ENCODE results near the gene TSBP1.
"Not testable (repeated sequence)": the region's sequence is repeated elsewhere in the genome, so short reads cannot be mapped to it uniquely, and the experiment has no call there.

Gene TSBP1

DNA sequence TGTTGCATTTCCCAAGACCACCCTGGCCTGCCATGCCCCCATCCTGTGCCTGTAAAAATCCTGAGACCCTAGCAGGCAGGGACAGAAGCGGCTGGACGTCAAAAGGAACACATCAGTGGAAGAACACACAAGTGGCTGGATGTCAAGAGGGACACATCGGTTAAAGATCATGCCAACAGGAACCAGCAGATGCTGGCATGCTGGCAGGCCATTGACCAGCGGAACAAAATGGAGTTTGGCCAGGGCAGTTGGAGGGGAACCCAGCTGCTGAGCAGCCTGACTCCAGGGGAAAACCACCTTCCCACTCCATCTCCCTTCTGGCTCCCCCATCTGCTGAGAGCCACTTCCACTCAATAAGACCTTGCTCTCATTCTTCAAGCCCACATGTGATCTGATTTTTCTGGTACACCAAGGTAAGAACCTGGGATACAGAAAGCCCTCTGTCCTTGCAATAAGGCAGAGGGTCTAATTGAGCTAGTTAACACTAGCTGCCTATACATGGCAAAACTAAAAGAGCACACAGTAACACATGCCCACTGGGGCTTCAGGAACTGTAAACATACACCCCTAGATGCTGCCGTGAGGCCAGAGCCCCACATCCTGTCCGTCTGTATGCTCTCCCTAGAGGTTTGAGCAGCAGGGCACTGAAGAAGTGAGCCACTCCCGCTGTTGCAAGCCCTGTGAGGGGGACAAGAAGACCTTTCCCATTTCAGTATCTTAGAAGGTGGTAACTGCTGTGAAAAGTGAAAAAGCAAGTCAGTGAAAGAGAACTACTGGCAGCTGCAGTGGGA lies 4.2 kb upstream of the TSBP1 start:
- DNase-seq (ENCODE audit: low read depth in 4 of 4, low spot score in 1 of 4): no peak

DNA sequence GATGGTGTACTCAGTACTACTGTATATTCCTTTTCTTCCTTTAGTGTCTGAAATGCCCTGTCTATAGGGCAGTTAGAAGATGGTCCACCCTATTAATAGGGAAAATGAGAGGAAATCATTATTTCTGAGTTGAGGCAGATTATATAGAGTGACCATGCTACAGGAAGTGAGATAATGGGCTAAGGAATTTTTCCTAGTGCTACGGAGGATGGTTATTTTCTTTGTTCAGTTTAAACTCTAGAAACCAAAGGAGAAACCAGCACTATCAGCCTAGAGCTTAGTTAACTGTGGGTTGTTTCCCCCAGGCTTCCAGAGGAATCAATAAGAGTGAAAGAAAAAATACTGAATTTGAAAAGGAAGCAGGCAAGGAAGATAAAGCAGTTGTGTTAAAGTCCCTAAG lies 474 bp downstream of the TSBP1 start:
- no peak for DNase-seq (ENCODE audit: low read depth in 4 of 4, low spot score in 1 of 4)

- DNase-seq (ENCODE audit: low read depth in 4 of 4, low spot score in 1 of 4): no peak
Measured at GRCh38 chr6:32370505-32370904, 1.2 kb downstream of the TSBP1 start.

- no peak for DNase-seq (ENCODE audit: low read depth in 4 of 4, low spot score in 1 of 4)
Measured at GRCh38 chr6:32369660-32370059, 2.0 kb downstream of the TSBP1 start.

- DNase-seq (ENCODE audit: low read depth in 4 of 4, low spot score in 1 of 4): no peak
Measured at GRCh38 chr6:32367644-32368043, 4.1 kb downstream of the TSBP1 start.

- not testable (repeated sequence) for DNase-seq (ENCODE audit: low read depth in 4 of 4, low spot score in 1 of 4)
Measured at GRCh38 chr6:32359225-32359624, 12.5 kb downstream of the TSBP1 start.

DNA sequence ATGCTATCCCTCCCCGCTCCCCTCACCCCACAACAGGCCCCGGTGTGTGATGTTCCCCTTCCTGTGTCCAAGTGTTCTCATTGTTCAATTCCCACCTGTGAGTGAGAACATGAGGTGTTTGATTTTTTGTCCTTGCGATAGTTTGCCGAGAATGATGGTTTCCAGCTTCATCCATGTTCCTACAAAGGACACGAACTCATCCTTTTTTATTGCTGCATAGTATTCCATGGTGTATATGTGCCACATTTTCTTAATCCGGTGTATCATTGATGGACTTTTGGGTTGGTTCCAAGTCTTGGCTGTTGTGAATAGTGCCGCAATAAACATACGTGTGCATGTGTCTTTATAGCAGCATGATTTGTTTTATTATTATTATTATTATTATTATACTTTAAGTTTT lies 13.2 kb downstream of the TSBP1 start:
- DNase-seq (ENCODE audit: low read depth in 4 of 4, low spot score in 1 of 4): not testable (repeated sequence)

- no peak for DNase-seq (ENCODE audit: low read depth in 4 of 4, low spot score in 1 of 4)
Measured at GRCh38 chr6:32355018-32355417, 16.7 kb downstream of the TSBP1 start.

DNA sequence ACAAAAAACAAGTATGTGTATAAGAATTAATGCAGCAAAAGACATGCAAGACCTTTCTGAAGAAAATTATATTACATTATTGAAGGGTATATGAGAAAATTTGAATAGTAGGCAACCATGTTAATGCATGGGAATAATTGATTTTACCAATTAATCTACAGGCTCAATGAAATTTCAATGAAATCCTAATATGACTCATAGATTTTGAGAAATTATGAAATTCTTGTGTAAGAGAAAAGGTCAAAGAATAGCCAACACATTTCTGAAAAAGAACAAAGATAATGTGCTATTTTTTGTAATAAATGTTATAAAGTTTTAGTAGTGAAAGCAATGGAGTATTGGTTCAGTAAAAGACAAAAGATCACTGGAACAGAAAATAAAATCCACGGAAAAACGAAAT lies 18.4 kb downstream of the TSBP1 start:
- DNase-seq (ENCODE audit: low read depth in 4 of 4, low spot score in 1 of 4): no peak

GRCh38 chr6:32340242-32340641 lies 31.5 kb downstream of the TSBP1 start:
- DNase-seq (ENCODE audit: low read depth in 4 of 4, low spot score in 1 of 4): no peak

DNA sequence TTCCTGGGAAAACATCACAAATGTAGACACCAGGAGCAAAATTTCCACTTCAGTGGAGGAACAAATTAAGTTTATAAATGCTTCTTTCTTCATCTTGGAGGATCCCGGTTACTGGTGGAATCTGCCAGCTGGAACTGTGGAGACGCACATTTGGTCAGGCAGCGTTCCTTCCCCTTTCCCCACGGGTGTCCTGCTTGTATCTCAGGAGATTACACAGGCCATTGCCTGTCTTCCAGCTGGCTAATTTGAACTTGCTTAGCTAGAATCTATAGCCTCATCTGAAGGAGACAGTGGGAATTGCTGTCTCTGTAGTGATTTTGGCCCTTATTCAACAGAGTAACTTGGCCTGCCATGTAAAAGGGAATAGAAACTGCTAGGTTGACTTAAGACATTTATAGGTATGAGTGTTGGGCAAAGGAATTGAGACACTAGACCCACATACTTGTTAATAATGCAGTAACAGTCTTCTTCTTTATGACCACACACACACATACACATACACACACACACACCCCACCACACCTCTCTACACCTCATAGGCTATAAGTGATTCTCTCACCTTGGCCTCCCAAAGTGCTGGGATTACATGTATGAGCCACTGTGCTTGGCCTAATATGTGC lies 34.4 kb downstream of the TSBP1 start:
- DNase-seq (ENCODE audit: low read depth in 4 of 4, low spot score in 1 of 4): no peak

- DNase-seq (ENCODE audit: low read depth in 4 of 4, low spot score in 1 of 4): no peak
Measured at GRCh38 chr6:32332433-32332832, 39.3 kb downstream of the TSBP1 start.

- no peak for DNase-seq (ENCODE audit: low read depth in 4 of 4, low spot score in 1 of 4)
Measured at GRCh38 chr6:32329141-32329540, 42.6 kb downstream of the TSBP1 start.

DNA sequence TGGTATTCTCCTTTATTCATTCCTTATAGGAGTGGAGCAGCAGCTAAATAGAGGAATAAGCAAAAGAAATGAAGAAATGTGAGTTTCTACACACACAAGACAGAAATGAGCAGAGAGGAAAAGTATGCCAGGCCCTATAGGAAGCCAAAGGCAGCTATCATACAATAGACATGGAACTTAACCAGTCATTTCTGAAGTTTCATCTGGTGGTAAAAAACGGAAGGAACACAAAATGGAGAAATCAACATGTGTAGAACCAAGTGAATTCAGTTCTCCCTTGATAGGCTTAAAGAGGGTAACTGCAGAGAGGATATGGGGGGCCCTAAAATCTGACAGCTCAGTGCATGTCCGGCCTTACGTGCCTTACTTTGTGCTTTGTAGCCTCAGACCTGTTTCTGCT lies 44.6 kb downstream of the TSBP1 start:
- no peak for DNase-seq (ENCODE audit: low read depth in 4 of 4, low spot score in 1 of 4)

GRCh38 chr6:32318501-32318900 lies 53.2 kb downstream of the TSBP1 start:
- DNase-seq (ENCODE audit: low read depth in 4 of 4, low spot score in 1 of 4): no peak

DNA sequence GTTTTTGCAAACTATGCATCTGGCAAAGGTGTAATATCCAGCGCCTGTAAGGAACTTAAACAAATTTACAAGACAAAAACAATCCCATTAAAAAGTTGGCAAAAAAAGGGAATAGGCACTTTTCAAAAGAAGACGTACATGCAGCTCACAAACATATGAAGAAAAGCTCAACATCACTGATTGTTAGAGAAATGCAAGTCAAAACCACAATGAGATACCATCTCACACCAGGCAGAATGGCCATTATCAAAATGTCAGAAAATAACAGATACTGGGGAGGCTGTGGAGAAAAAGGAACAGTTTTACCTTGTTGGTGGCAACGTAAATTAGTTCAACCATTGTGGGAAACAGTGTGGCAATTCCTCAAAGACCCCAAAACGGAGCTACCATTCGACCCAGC lies 54.2 kb downstream of the TSBP1 start:
- DNase-seq (ENCODE audit: low read depth in 4 of 4, low spot score in 1 of 4): no peak

- DNase-seq (ENCODE audit: low read depth in 4 of 4, low spot score in 1 of 4): no peak
Measured at GRCh38 chr6:32313964-32314363, 57.7 kb downstream of the TSBP1 start.

DNA sequence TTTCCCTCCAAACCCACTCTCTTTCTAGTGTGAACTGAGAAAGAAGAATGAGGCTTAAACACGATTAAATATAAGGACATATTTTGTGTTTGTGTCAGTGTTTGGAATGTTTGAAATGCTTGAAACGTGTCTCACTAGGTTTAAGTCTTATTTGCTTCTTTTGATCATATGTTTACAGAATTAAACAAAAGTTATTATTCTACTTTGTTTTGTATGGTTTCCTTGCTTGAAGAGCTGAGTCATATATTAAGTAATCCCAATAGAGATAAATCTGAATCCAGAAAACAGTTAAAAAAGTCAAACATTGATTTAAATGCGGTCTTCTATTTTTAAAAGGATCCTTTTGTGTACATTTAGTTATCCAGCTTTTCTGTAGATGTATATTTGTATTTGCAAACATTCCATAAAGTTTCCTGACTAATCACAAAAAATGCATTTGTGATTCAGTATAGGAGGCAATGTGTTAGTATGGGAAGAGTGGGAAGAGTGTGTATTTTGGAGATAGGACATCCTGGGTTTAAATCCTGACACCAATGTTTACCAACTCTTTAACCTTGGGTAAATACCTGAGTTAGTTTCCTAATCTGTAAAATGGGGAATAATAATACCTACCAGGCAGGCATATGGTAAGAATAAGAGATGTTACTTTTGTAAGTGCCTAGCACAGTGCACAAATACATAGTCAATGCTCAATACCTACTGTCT lies 72.9 kb downstream of the TSBP1 start:
- DNase-seq (ENCODE audit: low read depth in 4 of 4, low spot score in 1 of 4): no peak

DNA sequence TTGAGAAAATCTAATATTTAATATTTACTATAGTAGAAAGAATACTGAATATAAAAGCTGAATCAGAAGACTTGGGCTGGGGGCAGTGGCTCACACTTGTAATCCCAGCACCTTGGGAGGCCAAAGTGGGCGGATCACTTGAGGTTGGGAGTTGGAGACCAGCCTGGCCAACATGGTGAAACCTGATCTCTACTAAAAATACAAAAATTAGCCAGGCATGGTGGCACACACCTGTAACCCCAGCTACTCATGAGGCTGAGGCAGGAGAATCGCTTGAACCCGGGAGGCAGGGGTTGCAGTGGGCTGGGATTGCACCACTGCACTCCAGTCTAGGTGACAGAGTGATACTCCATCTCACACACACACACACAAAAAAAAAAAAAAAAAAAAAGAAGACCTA lies 76.7 kb downstream of the TSBP1 start:
- DNase-seq (ENCODE audit: low read depth in 4 of 4, low spot score in 1 of 4): not testable (repeated sequence)

- no peak for DNase-seq (ENCODE audit: low read depth in 4 of 4, low spot score in 1 of 4)
Measured at GRCh38 chr6:32294566-32294965, 77.1 kb downstream of the TSBP1 start.

DNA sequence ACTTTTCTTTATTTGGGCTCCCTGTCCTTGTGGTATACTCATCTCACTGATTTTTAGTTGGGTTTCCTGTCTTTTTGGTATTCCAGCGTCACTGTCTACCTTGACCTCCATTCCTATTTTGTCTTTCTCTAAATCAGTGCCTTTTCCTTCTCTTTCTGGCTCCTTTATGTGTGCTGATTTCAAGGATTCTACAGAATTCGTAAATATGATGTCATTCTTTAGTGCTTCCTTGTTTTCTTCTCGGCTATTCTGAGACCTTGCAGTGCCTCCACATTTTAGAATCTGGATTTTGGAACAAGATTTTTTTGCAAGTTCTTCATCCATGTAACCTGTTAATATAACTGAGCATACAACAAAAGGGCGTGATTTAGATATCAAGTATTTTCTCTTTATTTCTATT lies 78.0 kb downstream of the TSBP1 start:
- no peak for DNase-seq (ENCODE audit: low read depth in 4 of 4, low spot score in 1 of 4)

DNA sequence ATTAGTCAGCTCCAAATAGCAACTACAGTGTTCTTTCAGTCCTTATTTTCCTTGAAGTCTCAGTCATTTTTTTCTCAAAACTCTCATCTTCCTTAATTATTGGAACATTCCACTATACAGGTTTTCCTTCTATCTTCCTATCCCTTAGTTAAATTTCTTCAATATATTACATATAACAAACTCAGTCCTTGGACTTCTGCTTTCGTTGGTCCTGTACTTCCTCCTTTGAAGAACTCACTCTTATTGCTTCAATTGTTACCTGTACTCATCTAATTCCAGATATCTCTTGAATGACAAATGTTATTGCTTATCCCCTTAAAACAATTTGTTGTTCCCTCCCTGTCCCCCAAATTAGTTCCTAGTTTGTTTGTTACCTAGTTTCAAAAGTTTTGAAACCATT lies 80.2 kb downstream of the TSBP1 start:
- no peak for DNase-seq (ENCODE audit: low read depth in 4 of 4, low spot score in 1 of 4)

Measured in stimulated activated CD4-positive, alpha-beta T cell treated with anti-CD3 and anti-CD28 coated beads, Interleukin-1b, Interleukin-23, amount 100 ng/mL, for 24 hours (primary cell).